Measurements from ENCODE around the gene TLX2. TPM values are rescaled to one million over a fixed set of nuclear protein-coding genes. Genes with fewer than 3 reads are reported as not detected.
A peak's percentile ranks its signal among the peaks of the same experiment; 100 is the strongest.

The TLX2 gene
- total and polyA plus RNA-seq, 2 of the 8 experiments (the other 6 are each of a cell fraction or from before 2014, with no cell fraction given): 0.06 to 0.17 TPM

- H3K79me1 ChIP-seq (ENCODE audit: low read depth, low read length): no peaks in the 10 kb centered on the region
- ChIA-PET CTCF (ENCODE audit: partially characterized antibody) (interaction anchor here (0.9 to 2.4 kb wide), 6 partner anchors 16 to 80 kb away, joined by 3 to 13 read pairs (median 4); partner anchors contain the start of genes CCDC142 and TTC31), POLR2A (ENCODE audit: partially characterized antibody) (interaction anchor here (1.0 to 3.9 kb wide), 12 partner anchors 8 to 78 kb away, joined by 3 to 26 read pairs (median 6); partner anchors contain the start of genes AUP1, CCDC142, DQX1 and HTRA2)
- H3K18ac ChIP-seq (ENCODE audit: extremely low read depth, low read length): peak overlapping the region; percentile 68; the same call in 1 of the 2 replicates
- peaks cover 21% of the 10 kb centered on the region for H3K23me2 ChIP-seq (ENCODE audit: low read depth, low read length)
- WGBS, 2 experiments (ENCODE audit: extremely low coverage in 1 of 2, insufficient coverage in 1 of 2, insufficient read length in 1 of 2, insufficient replicate concordance in 2 of 2, low coverage in 1 of 2, low lambda C conversion rate in 2 of 2, missing lambda C conversion rate in 1 of 2): 6% methylated on average over 27 of the region's 38 CpGs; no CpG with 5 or more reads in 1 of the 2 experiments
- no peak overlapping the region; the same call in 1 of the 2 replicates for H2BK5ac ChIP-seq (ENCODE audit: low read depth, low read length)
- H2BK20ac ChIP-seq (ENCODE audit: low read length): no peak overlapping the region
- peak overlapping the region; percentile 99; the same call in 1 of the 2 replicates for H3K27ac ChIP-seq (ENCODE audit: low read depth, low read length)
- H2BK12ac ChIP-seq (ENCODE audit: low read depth, low read length): no peak overlapping the region
- H3K79me2 ChIP-seq (ENCODE audit: control insufficient read depth in 1 of 2, insufficient read depth in 2 of 2, low read length in 2 of 2): peaks cover 0 to 3% of the 10 kb centered on the region in 2 experiments; a peak in 1 of 4 replicates
- no peak overlapping the region for H2BK120ac ChIP-seq (replicated peaks; ENCODE audit: low read depth, low read length)
- TF ChIP-seq KDM1A (IDR thresholded peaks at IDR 0.05; ENCODE audit: borderline replicate concordance, low read length) (peak; percentile 30; the same call in 1 of the 2 replicates), SIN3A (conservative IDR thresholded peaks at IDR 0.05 in 1 of 2, IDR thresholded peaks at IDR 0.05 in 1 of 2; ENCODE audit: low read depth in 1 of 2, low read length in 2 of 2) (0 out of 4 replicates have a peak, but pooled peaks of 1 of the 2 experiments have one; percentile 12), SIRT6 (IDR thresholded peaks at IDR 0.05; ENCODE audit: low read length) (no peak), SUZ12 (IDR thresholded peaks at IDR 0.05; ENCODE audit: low read length) (0 out of 2 replicates have a peak, but pooled peaks have one; percentile 13), SIX5 (IDR thresholded peaks at IDR 0.05; ENCODE audit: low read depth, low read length) (no peak), CREB1 (IDR thresholded peaks at IDR 0.05) (0 out of 2 replicates have a peak, but pooled peaks have one; percentile 3), ASH2L (IDR thresholded peaks at IDR 0.05; ENCODE audit: low read length) (peak; percentile 87), E2F6 (IDR thresholded peaks at IDR 0.05) (0 out of 2 replicates have a peak, but pooled peaks have one; percentile 22), CHD2 (IDR thresholded peaks at IDR 0.05; ENCODE audit: low read length) (no peak), KDM4A (IDR thresholded peaks at IDR 0.05; ENCODE audit: low read depth, low read length, severe bottlenecking) (peak; percentile 44), CHD1 (IDR thresholded peaks at IDR 0.05; ENCODE audit: low read depth, low read length) (0 out of 2 replicates have a peak, but pooled peaks have one; percentile 32)
- H2AK5ac ChIP-seq (ENCODE audit: low read depth, low read length): no peak overlapping the region
- DNase-seq (ENCODE audit: low read depth in 1 of 2, low spot score in 2 of 2): peak in 1 of 2 experiments; percentile 78
- no peak overlapping the region for H2BK15ac ChIP-seq (ENCODE audit: low read length)
- H3K4me2 ChIP-seq (ENCODE audit: insufficient read depth in 1 of 2, low read depth in 2 of 2, low read length in 2 of 2): peak overlapping the region; percentile 86
- peak overlapping the region; percentile 61 to 98 (median 92) for H3K4me3 ChIP-seq (ENCODE audit: extremely low read depth in 1 of 4, insufficient read depth in 2 of 4, low read depth in 3 of 4, low read length in 4 of 4)
- peak overlapping the region in 3 of 4 experiments; percentile 7 to 40 (median 38); a peak in 6 of 7 replicates for H3K9ac ChIP-seq (replicated peaks in 1 of 4; ENCODE audit: extremely low read depth in 1 of 4, low read depth in 3 of 4, low read length in 3 of 4)
- peak overlapping the region; percentile 25 for H4K91ac ChIP-seq (replicated peaks; ENCODE audit: insufficient read length, low read length)
- peaks cover 0 to 9% (median 4%) of the 10 kb centered on the region in 4 experiments; a peak in 6 of 8 replicates for H3K36me3 ChIP-seq (ENCODE audit: control insufficient read depth in 2 of 4, insufficient read depth in 4 of 4, low read length in 3 of 4)
- FAIRE-seq: no peak
- peaks cover 47 to 80% (median 75%) of the 10 kb centered on the region in 4 experiments for H3K27me3 ChIP-seq (replicated peaks in 1 of 4; ENCODE audit: control insufficient read depth in 3 of 4, extremely low read depth in 1 of 4, insufficient read depth in 3 of 4, low read length in 3 of 4)
- H4K8ac ChIP-seq (ENCODE audit: extremely low read depth, insufficient read depth, low read length): peak overlapping the region; percentile 43; the same call in 1 of the 2 replicates
- no peaks in the 10 kb centered on the region for H3K9me3 ChIP-seq (ENCODE audit: insufficient read depth in 2 of 2, low read depth in 1 of 2, low read length in 1 of 2)
- H2AFZ ChIP-seq (ENCODE audit: low read length): peak overlapping the region; percentile 71; the same call in 1 of the 2 replicates
- peaks cover 0 to 4% of the 10 kb centered on the region in 2 experiments for H4K20me1 ChIP-seq (replicated peaks in 1 of 2; ENCODE audit: control insufficient read depth in 1 of 2, insufficient read depth in 2 of 2, low read length in 2 of 2)
- no peak overlapping the region for H3K23ac ChIP-seq (ENCODE audit: insufficient read length)
- H3K4me1 ChIP-seq (replicated peaks in 1 of 4; ENCODE audit: control insufficient read depth in 3 of 4, insufficient read depth in 4 of 4, low read length in 3 of 4): peaks cover 2 to 20% (median 18%) of the 10 kb centered on the region in 4 experiments
- no peak overlapping the region for H3K14ac ChIP-seq (ENCODE audit: insufficient read length)
- peak overlapping the region; percentile 85 for H4K5ac ChIP-seq (ENCODE audit: insufficient read length, low read depth, low read length)
- peak overlapping the region; percentile 83 for H3K56ac ChIP-seq (replicated peaks; ENCODE audit: insufficient read length, low read depth, low read length)
- H3K4ac ChIP-seq (replicated peaks; ENCODE audit: insufficient read length, low read depth, low read length): no peak overlapping the region
Measured at GRCh38 chr2:74507926-74508520, 6.2 kb upstream of the TLX2 start.

All from H1 (cell line).